Fibroblast of villous mesenchyme (primary cell): Measurements from ENCODE around the gene POLR1E. TPM values are rescaled to one million over a fixed set of nuclear protein-coding genes. Genes with fewer than 3 reads are reported as not detected.
A peak's percentile ranks its signal among the peaks of the same experiment; 100 is the strongest.
"Not testable (repeated sequence)": the region's sequence is repeated elsewhere in the genome, so short reads cannot be mapped to it uniquely, and the experiment has no call there.

ENCODE experiments used
- DNase-seq: peaks from one replicate; pipeline ENCODE4 v3.0.0-alpha.2; 2010; ENCODE audit warnings: low read depth
- H3K4me3 ChIP-seq: 2 replicates; pipeline ENCODE4 v1.5.1; 2011; ENCODE audit warnings: low read depth, mild to moderate bottlenecking, low read length
- total RNA-seq: library from RNA; depleted of rRNA; stranded (reverse); fragments of >200 nt; gene quantifications from 2 replicates; pipeline ENCODE4 v1.2.3, GENCODE V29; 2012
- TF ChIP-seq, protein P1 (sequence below): IDR thresholded peaks from 2 replicates; pipeline ENCODE4 v1.5.1; 2012; ENCODE audit warnings: low read depth, mild to moderate bottlenecking, low read length; ENCODE audit not compliant: insufficient read depth

POLR1E gene
- total RNA-seq, 1 donor: 33.7 TPM

GRCh38 chr9:37511016-37512010, 25.6 kb downstream of the POLR1E start:
- TF ChIP-seq, protein P1, sequence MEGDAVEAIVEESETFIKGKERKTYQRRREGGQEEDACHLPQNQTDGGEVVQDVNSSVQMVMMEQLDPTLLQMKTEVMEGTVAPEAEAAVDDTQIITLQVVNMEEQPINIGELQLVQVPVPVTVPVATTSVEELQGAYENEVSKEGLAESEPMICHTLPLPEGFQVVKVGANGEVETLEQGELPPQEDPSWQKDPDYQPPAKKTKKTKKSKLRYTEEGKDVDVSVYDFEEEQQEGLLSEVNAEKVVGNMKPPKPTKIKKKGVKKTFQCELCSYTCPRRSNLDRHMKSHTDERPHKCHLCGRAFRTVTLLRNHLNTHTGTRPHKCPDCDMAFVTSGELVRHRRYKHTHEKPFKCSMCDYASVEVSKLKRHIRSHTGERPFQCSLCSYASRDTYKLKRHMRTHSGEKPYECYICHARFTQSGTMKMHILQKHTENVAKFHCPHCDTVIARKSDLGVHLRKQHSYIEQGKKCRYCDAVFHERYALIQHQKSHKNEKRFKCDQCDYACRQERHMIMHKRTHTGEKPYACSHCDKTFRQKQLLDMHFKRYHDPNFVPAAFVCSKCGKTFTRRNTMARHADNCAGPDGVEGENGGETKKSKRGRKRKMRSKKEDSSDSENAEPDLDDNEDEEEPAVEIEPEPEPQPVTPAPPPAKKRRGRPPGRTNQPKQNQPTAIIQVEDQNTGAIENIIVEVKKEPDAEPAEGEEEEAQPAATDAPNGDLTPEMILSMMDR: peak; percentile 10
- DNase-seq: no peak

GRCh38 chr9:37512437-37512836, 26.7 kb downstream of the POLR1E start:
- TF ChIP-seq, protein P1: no peak
- DNase-seq: no peak
- H3K4me3 ChIP-seq: no peak overlapping the region

More at GRCh38 chr9:37511016-37512010, 25.6 kb downstream of the POLR1E start:
- H3K4me3 ChIP-seq: no peak overlapping the region

DNA sequence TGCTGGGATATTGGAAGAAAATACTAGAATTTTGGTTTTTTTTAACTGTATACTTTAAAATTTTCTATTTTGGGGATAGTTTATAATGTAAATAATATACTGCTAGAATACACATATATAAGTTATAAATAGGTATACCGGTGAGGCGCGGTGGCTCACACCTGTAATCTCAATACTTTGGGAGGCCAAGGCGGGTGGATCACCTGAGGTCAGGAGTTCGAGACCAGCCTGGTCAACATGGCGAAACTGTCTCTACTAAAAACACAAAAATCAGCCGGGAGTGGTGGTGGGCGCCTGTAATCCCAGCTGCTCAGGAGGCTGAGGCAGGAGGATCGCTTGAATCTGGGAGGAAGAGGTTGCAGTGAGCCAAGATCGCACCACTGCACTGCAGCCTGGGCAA, 28.7 kb downstream of the POLR1E start:
- not testable (repeated sequence) for H3K4me3 ChIP-seq, DNase-seq

DNA sequence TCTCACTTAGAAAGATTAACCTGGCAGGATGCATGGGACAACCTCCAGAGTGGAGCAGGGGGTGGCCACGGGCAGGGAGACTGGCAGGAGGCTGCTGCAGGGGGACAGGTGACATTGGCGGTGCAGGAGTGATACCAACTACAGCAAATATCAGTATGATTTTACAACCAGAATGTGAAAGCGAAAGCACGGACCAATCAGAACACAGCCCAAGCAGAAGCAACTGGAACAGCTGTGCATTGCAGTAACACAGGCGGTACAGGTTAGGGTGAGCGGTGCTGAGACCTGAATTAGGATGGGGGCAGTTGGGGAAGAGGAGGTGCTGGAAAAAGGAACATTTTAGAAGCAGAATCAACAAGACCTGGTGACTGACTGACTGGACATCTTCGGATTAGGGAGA, 29.3 kb downstream of the POLR1E start:
- no peak for DNase-seq
- TF ChIP-seq, protein P1: no peak
- H3K4me3 ChIP-seq: no peak overlapping the region

- no peak for DNase-seq
- TF ChIP-seq, protein P1: no peak
- H3K4me3 ChIP-seq: no peak overlapping the region
Observed at GRCh38 chr9:37515620-37516258, 30.0 kb downstream of the POLR1E start.

GRCh38 chr9:37517923-37518322, 32.2 kb downstream of the POLR1E start:
- DNase-seq: no peak
- TF ChIP-seq, protein P1: no peak
- H3K4me3 ChIP-seq: no peak overlapping the region

DNA sequence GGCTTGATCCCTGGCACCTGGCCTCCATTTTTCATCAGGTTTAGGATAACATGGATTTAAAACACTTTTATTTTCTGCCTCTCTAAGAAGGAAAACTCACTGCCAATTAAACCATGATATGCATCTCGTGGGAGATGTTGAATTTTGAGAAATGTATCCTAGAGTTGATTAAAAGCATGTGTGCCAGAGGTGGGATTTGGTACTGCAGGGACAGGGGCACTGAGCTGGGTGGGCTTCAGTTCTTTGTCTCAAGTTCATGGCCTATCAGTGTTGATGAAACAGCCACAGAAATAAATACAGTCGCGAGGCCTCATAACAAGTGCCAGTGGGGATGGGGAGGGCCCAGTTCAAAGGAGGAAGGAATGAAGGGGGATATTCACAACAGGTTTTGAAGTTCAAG, 34.9 kb downstream of the POLR1E start:
- H3K4me3 ChIP-seq: no peak overlapping the region
- TF ChIP-seq, protein P1: no peak
- DNase-seq: no peak
